LNCAP (cell line): Measurements from ENCODE around the gene NDE1.

Experiments used
- TF ChIP-seq, protein P1 (sequence below): fragments of 450-650 bp; IDR thresholded peaks from 2 replicates; pipeline ENCODE4 v1.5.1; 2017; ENCODE audit warnings: mild to moderate bottlenecking

NDE1 gene

DNA sequence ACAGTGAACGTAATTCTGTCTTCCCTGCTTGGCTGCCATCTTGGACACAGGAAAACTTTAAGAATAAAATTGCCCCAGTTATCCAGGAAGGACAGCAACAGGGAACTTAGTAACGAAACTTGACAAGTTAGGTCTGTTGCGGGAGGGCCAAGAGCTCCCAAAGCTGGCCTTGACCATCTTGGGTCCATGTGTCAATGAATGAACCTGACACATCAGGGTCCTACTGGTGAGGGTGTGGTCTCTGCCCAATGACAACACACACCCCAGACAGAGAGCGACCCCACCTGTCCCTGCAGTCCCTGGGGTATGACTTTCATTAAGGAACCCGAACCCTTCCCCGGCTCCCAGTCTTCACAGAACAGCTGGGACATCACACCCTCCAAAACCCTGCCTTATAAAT is 96.3 kb downstream of the NDE1 start:
- TF ChIP-seq, protein P1, sequence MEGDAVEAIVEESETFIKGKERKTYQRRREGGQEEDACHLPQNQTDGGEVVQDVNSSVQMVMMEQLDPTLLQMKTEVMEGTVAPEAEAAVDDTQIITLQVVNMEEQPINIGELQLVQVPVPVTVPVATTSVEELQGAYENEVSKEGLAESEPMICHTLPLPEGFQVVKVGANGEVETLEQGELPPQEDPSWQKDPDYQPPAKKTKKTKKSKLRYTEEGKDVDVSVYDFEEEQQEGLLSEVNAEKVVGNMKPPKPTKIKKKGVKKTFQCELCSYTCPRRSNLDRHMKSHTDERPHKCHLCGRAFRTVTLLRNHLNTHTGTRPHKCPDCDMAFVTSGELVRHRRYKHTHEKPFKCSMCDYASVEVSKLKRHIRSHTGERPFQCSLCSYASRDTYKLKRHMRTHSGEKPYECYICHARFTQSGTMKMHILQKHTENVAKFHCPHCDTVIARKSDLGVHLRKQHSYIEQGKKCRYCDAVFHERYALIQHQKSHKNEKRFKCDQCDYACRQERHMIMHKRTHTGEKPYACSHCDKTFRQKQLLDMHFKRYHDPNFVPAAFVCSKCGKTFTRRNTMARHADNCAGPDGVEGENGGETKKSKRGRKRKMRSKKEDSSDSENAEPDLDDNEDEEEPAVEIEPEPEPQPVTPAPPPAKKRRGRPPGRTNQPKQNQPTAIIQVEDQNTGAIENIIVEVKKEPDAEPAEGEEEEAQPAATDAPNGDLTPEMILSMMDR: no peak

DNA sequence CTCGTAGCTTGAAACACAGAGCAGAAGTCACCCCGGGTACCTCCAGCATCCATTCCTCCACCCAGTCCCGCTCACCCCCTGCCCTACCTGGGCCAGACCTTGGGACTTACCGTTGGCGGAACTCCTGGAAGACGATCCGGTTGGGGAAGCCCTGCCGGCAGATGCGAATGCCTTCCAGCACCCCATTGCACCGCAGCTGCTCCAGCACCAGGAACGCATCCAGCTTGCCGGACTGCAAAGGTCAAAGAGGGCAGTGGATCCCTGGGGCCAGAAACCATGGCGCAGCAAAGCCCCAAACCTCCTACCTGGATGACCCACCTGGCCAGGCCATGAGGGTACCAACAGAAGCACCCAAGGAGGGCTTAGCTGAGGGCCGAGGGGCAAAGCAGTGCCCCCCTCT is 97.9 kb downstream of the NDE1 start:
- TF ChIP-seq, protein P1: no peak

DNA sequence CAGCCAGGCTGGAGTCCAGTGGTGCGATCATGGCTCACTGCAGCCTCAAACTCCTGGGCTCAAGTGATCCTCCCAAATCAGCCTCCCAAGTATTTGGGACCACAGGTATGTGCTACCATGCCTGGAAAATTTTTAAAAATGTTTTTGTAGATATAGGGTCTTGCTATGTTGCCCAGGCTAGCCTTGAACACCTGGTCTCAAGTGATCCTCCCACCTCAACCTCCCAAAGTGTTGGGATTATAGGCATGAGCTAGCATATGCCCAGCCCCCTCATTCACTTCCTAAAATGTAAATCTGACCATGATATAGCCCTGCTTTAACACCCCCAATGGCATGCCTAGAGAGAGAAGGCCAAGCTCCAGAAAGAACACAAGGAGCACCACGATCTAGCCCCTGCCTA is 98.6 kb downstream of the NDE1 start:
- TF ChIP-seq, protein P1: no peak

DNA sequence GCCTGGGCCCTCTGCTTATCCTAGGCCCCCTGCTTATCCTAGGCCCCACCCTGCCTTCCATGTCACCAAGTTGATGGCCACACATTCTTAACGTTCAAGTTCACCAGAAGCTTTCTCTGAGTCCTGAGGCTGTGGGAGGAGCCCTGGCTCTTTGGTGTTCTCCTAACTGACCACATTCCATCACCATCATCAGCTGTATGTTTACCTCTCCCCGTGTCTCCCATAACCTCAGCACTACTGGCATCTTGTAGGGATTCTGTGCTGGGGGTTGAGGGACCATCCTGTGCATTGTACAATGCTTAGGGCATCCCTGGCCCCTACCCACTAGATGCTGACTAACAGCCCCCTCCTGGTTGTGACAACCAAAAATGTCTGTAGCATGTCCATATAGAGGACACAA is 99.3 kb downstream of the NDE1 start:
- TF ChIP-seq, protein P1: no peak

DNA sequence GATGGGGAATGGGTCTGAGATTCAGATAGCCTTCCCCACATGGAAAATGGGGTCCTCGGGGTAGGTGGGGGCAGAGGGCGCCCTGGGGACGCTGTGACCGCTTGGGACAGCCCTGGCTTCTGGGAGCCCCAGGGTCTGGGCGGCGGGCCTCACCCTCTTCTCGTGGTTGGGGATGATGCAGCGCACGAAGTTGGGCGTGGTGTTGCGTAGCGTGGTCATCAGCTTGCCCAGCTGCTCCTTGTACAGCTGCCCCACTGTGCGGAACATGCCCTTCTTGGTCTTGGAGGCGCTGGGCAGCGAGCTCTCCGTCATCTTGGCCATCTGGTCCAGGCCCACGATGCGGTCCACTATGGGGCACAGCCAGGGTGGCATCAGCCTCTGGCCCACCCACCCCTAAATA is 99.9 kb downstream of the NDE1 start:
- TF ChIP-seq, protein P1: no peak

DNA sequence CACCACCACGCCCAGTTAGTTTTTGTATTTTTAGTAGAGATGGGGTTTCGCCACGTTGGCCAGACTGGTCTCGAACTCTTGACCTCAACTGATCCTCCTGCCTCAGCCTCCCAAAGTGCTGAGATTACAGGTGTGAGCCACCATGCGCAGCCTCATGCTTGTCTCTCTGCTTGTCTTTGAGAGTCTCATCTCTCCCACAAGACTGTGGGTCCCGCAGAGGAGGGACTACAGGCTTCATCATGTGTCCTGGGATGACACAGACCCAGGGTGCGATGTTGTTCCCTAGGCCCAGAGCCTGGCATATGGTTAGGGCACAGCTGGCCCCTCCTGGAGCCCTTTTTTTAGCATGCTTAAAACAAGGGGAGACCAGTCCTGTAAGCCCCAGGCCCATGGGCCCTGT is 101.9 kb downstream of the NDE1 start:
- TF ChIP-seq, protein P1: no peak

DNA sequence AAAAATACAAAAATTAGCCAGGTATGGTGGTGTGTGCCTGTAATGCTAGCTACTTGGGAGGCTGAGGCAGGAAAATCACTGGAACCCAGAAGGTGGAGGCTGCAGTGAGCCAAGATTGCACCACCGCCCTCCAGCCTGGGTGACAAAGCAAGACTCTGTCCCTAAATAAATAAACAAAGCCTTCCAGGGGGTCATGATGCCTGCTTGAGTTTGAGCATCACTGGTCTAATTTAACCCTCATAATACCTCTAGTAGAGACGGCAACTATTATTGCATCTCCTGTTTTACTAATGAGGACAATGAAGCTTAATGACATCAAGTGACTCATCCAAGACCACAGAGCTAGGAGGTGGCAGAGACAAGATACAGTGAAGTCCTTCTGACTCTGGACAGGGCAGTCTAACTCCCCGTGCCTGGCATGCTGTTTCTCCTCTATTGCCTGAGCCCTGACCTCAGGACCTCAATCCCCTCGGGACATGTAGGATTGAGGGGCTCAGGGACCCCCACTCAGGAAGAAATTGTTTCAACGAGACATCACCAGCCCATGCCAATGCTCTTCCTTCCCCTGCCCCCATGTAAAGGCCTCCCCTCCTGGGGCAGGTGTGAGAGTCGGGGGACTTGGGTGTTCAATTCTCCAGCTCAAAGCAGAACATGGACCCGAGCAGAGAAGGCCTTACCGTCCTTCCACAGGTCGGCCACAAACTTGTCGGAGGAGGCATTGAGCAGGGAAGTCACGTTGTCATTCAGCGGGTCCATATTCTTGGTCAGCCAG is 102.9 kb downstream of the NDE1 start:
- TF ChIP-seq, protein P1: no peak
